Ovary (tissue), 9 donors: ENCODE measurements around the gene TFIP11. TPM values are rescaled to one million over a fixed set of nuclear protein-coding genes. Genes with fewer than 3 reads are reported as not detected.

ENCODE experiments used
- DNase-seq, 5 donors: peaks; one replicate each; pipeline ENCODE4 v3.0.0-alpha.2; 2019 to 2020
- H3K27ac ChIP-seq, 2 donors: fragments of 200-600 bp; one replicate each; pipeline versions ENCODE4 v1.5.1 to v1.8.0; 2019 to 2022
- H3K27me3 ChIP-seq: fragments of 200-600 bp; one replicate; pipeline ENCODE4 v1.8.0; 2022
- H3K36me3 ChIP-seq: fragments of 200-600 bp; sonication (generic); one replicate; pipeline ENCODE4 v1.5.1; 2019
- H3K4me1 ChIP-seq: one replicate; pipeline ENCODE4 v1.8.1; 2013; ENCODE audit warnings: mild to moderate bottlenecking, moderate library complexity; ENCODE audit not compliant: insufficient read depth
- H3K4me3 ChIP-seq: fragments of 200-600 bp; sonication (generic); one replicate; pipeline ENCODE4 v1.5.1; 2017
- H3K9me3 ChIP-seq, 2 donors: fragments of 200-600 bp in 1 of 2; sonication (generic) in 1 of 2; one replicate each; pipeline versions ENCODE4 v1.5.1 to v1.8.1; 2013 to 2019; ENCODE audit warnings: mild to moderate bottlenecking in 1 of 2, moderate library complexity in 1 of 2
- EP300 ChIP-seq: sonication (generic); formaldehyde crosslinking; IDR thresholded peaks from one replicate; pipeline ENCODE4 v1.6.1; 2017; ENCODE audit warnings: antibody characterized with exemption
- POLR2A ChIP-seq: fragments of 450-650 bp; IDR thresholded peaks from one replicate; pipeline ENCODE4 v1.6.1; 2017; ENCODE audit warnings: antibody characterized with exemption, mild to moderate bottlenecking, moderate library complexity
- WGBS, 3 donors: extraction: QIAGEN DNeasy Blood & Tissue Kit in 1 of 3; methylation state at CpG; one replicate each; pipeline versions ENCODE4 v1.1.5 to v1.1.7; 2013 to 2017; 5-methylcytosine and 5-hydroxymethylcytosine counted together
- intact Hi-C, 4 donors: fragments of 100-400 bp; cut with DNase I; formaldehyde crosslinking; loops; one replicate each; pipeline versions ENCODE4 v1.11.0 to v1.15.1; 2022 to 2023
- polyA plus RNA-seq, 2 donors: library from polyadenylated mRNA; stranded (reverse); fragments of 200-250 nt in 1 of 2; fragments of 350-450 nt in 1 of 2; fragmentation: Illumina TruSeq in 1 of 2; extraction: RNeasy Lipid Tissue Mini Kit (QIAGEN cat#74804) in 1 of 2; gene quantifications; one replicate each; pipeline ENCODE4 v1.2.3, GENCODE V29; 2013 to 2014
- total RNA-seq, 7 donors: library from RNA; depleted of rRNA in 2 of 7; stranded (reverse); fragments of >200 nt in 2 of 7; fragmentation: NEBNext Ultra II Directional in 3 of 7; extraction: Animal tissue kit (Norgen Biotek cat#: 25700) in 3 of 7; gene quantifications; one replicate each; pipeline versions ENCODE4 v1.1.0 to v1.2.4, GENCODE V29; 2016 to 2023
- TF ChIP-seq, protein P1 (sequence below), 3 donors: fragments of 450-650 bp in 2 of 3; fragments of 200-600 bp in 1 of 3; IDR thresholded peaks; one replicate each; pipeline versions ENCODE4 v1.5.1 to v1.8.0; 2016 to 2022; ENCODE audit warnings: antibody characterized with exemption in 3 of 3, mild to moderate bottlenecking in 1 of 3
- donor health status: DM: no; HTN: no; CAD: no; lungs with moderate emphysema.
- donor health status: DM: no; HTN: no; CAD: no.
- donor health status: Bipolar disorder and iron deficiency.
- donor health status: DM: yes; HTN: yes; CAD: no.
- donor health status: DM: no; HTN: no; CAD: no.
- donor health status: DM: yes; HTN: yes; CAD: no.

Gene TFIP11
- total and polyA plus RNA-seq, 9 donors: 10.8 to 31.0 (median 26.3) TPM

DNA sequence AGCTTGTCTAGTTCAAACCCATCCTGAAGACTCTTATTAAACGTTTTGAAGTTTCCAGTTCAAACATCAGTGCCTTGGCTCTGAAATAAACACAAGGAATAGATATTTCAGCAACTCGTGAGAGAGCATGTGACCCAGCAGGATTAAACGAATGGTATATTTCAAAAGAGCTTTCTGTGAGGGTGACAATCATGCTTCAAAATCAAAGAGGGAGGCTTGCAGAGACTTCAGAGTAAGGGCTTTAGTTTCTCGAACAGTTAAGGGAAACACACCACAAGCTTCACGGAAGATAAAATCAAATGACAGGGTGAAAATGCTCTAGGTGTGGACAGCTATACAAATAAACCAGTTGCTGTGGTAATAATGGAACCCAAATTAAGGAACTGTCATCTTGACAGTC is 30.1 kb downstream of the TFIP11 start:
- no peaks in the 10 kb centered on the region for H3K27me3 ChIP-seq
- no peak for DNase-seq
- H3K36me3 ChIP-seq: no peaks in the 10 kb centered on the region
- intact Hi-C loops: loop anchor here in 1 of 4 donors (10.0 kb wide), 1 partner anchor 103 kb away; no protein-coding TSS in a partner anchor
- H3K4me3 ChIP-seq: no peak overlapping the region
- H3K9me3 ChIP-seq: no peaks in the 10 kb centered on the region
- WGBS, 3 donors: 56 to 64% (median 62%) methylated on average over 5 of the region's 5 CpGs
- H3K4me1 ChIP-seq: peaks cover 14% of the 10 kb centered on the region
- H3K27ac ChIP-seq: no peak overlapping the region
- TF ChIP-seq POLR2A: no peak
- TF ChIP-seq, protein P1, sequence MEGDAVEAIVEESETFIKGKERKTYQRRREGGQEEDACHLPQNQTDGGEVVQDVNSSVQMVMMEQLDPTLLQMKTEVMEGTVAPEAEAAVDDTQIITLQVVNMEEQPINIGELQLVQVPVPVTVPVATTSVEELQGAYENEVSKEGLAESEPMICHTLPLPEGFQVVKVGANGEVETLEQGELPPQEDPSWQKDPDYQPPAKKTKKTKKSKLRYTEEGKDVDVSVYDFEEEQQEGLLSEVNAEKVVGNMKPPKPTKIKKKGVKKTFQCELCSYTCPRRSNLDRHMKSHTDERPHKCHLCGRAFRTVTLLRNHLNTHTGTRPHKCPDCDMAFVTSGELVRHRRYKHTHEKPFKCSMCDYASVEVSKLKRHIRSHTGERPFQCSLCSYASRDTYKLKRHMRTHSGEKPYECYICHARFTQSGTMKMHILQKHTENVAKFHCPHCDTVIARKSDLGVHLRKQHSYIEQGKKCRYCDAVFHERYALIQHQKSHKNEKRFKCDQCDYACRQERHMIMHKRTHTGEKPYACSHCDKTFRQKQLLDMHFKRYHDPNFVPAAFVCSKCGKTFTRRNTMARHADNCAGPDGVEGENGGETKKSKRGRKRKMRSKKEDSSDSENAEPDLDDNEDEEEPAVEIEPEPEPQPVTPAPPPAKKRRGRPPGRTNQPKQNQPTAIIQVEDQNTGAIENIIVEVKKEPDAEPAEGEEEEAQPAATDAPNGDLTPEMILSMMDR (IDR thresholded peaks at IDR 0.05): no peak
- TF ChIP-seq EP300: no peak

DNA sequence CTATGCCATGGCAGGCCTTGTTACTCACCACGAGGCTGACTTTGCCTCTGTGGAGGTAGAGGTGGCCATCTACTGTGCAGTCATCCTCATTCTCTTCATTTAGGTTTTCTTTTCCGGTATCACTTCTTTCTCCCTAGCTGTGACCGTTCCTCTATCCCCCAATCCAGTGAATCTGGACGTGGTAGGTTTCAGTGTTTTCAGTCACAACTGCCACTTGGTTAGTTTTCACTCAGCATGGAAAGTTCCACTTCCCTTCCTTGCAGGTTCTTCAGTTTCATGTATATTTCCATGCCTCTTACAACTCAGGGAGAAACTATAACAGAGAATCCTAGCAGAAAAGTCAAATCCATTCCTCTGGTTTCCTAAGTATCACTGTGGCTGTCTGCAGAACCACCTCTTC is 30.6 kb downstream of the TFIP11 start:
- H3K4me1 ChIP-seq: peaks cover 14% of the 10 kb centered on the region
- H3K36me3 ChIP-seq: no peaks in the 10 kb centered on the region
- H3K4me3 ChIP-seq: no peak overlapping the region
- intact Hi-C loops: loop anchor here in 1 of 4 donors (10.0 kb wide), 1 partner anchor 103 kb away; no protein-coding TSS in a partner anchor
- DNase-seq: no peak
- no peaks in the 10 kb centered on the region for H3K27me3 ChIP-seq
- TF ChIP-seq EP300 (no peak), POLR2A (no peak)
- TF ChIP-seq, protein P1 (IDR thresholded peaks at IDR 0.05): no peak
- no peaks in the 10 kb centered on the region for H3K9me3 ChIP-seq
- WGBS, 3 donors: 81 to 84% (median 83%) methylated on average over 4 of the region's 4 CpGs
- no peak overlapping the region for H3K27ac ChIP-seq

DNA sequence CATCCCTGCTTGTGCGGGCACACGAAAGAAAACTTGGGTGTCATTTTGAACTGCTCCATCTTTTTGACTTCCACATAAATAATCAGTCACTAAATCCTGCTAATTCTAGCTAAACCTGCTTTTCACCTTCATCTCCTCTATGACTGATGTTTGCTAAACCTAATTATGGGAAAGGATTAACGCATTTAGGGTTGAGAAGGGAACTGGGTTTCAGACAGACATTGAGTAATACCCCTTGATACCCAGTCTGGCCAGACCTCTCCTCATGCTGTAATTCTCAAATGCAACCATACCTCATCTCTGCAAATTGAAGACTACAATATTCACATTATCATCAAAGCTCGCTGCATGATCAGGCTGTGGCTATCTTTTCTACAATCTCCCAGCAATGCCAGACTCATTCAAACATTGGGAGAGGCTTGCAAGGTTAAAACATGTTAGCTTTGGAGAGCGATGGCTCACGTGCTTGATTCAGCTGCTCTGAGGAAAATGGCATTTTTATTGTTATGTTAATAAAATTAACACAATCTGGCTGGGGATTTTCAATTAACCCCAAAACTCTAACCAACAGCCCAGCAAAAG is 31.1 kb downstream of the TFIP11 start:
- WGBS, 3 donors: 72 to 75% (median 73%) methylated on average over 6 of the region's 6 CpGs

DNA sequence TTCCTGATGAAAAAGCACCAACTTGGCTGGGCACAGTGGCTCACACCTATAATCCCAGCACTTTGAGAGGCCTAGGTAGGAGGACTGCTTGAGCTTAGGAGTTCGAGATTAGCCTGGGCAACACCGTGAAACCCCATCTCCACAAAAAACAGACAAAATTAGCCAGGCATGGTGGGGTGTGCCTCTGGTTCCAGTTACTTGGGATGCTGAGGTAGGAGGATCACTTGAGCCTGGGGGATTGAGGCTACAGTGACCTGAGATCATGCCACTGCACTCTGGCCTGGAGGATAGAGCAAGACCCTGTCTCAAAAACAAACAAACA is 31.7 kb downstream of the TFIP11 start:
- no peak overlapping the region for H3K4me3 ChIP-seq
- intact Hi-C loops: loop anchor here in 1 of 4 donors (10.0 kb wide), 1 partner anchor 104 kb away; no protein-coding TSS in a partner anchor

More for the DNA sequence above, 31.1 kb downstream of the TFIP11 start:
- H3K4me1 ChIP-seq: peaks cover 14% of the 10 kb centered on the region
- H3K27ac ChIP-seq: no peak overlapping the region
- intact Hi-C loops: loop anchor here in 1 of 4 donors (10.0 kb wide), 1 partner anchor 104 kb away; no protein-coding TSS in a partner anchor
- no peaks in the 10 kb centered on the region for H3K9me3 ChIP-seq
- H3K27me3 ChIP-seq: no peaks in the 10 kb centered on the region
- TF ChIP-seq, protein P1 (IDR thresholded peaks at IDR 0.05): no peak
- TF ChIP-seq EP300: no peak
- TF ChIP-seq POLR2A: no peak
- no peaks in the 10 kb centered on the region for H3K36me3 ChIP-seq
- no peak overlapping the region for H3K4me3 ChIP-seq
- no peak for DNase-seq

More for the DNA sequence above, 31.7 kb downstream of the TFIP11 start:
- H3K9me3 ChIP-seq: no peaks in the 10 kb centered on the region
- TF ChIP-seq, protein P1 (IDR thresholded peaks at IDR 0.05): no peak
- TF ChIP-seq EP300: no peak
- no peak for TF ChIP-seq POLR2A
- no peak for DNase-seq
- H3K27ac ChIP-seq: no peak overlapping the region
- WGBS, 3 donors: 75 to 89% (median 79%) methylated on average over 2 of the region's 2 CpGs
- peaks cover 14% of the 10 kb centered on the region for H3K4me1 ChIP-seq
- H3K27me3 ChIP-seq: no peaks in the 10 kb centered on the region
- no peaks in the 10 kb centered on the region for H3K36me3 ChIP-seq
